HG03039 (cell line): ENCODE data around the gene NOL3.
A peak's percentile ranks its signal among the peaks of the same experiment; 100 is the strongest.
"Not testable (repeated sequence)": the region's sequence is repeated elsewhere in the genome, so short reads cannot be mapped to it uniquely, and the experiment has no call there.

Source experiments
- ATAC-seq: cut with Tn5 transposase; IDR thresholded peaks from one replicate; pipeline ENCODE4 v1.9.1; 2021; ENCODE audit warnings: mild to moderate bottlenecking, moderate library complexity; ENCODE audit not compliant: unreplicated experiment

NOL3 gene

GRCh38 chr16:67170168-67170948, at the start of gene NOL3:
NOL3 (plus strand) TSS chr16:67170538.
- peak; percentile 33 for ATAC-seq

- not testable (repeated sequence) for ATAC-seq
Observed at GRCh38 chr16:67122799-67123198, 47.5 kb upstream of the NOL3 start.

DNA sequence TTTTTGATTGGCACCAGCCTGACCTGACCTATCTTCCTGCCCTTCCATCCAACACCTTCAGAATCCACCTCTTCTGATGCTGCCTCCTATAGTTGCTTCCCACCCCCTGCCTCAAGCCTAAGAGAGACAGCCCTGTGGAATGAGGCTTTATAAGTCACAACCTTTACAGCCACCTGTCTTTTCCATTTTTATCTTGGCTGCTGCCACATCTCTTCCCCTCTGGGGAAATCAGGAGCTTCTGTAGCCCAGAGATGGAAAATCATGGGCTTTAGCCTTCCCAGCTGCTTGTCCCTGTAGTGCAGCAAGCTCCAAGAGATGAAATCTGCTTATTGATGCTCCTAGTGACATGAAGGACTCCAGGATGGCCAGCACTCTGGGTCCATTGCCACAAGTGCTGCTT, 41.9 kb upstream of the NOL3 start:
- ATAC-seq: no peak

DNA sequence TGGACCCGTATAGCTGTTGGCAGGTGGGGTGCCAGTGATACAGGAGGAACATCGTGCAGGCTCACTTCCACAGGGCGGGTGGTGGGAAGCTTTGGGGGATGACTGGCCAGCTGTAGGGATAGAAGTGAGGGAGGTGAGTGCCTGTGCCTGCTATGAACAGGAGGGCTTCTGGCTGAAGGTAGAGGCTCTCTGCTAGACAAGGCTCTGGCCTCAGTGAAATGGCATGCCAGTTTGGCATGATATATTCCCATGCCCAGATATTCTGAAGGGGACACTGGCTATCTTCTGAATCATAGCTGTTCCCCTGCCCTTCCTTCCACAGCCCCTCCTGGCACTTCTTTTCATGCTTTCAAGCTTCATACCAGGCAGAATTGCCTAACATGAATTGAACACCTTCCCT, 41.5 kb upstream of the NOL3 start:
- no peak for ATAC-seq

DNA sequence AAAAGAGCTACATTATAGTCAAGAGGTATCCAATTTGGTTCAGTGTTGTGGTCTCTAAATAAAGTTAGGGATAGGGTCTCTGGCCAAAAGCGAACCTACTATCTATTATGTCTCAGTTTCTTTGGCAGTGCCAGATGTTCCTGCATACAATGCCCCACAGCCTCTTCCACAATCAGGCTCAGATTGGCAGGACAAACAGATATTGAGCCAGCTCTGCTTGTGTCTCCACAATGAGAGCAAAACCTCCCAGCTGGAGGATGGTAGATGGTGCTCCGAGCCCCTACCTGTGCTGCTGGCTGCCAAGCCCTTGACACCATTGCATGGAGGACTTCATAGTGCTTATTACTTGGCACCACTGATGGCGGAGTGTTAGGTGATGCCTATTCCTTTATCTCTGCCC, 40.9 kb upstream of the NOL3 start:
- ATAC-seq: no peak

GRCh38 chr16:67137605-67138004, 32.7 kb upstream of the NOL3 start:
- no peak for ATAC-seq

DNA sequence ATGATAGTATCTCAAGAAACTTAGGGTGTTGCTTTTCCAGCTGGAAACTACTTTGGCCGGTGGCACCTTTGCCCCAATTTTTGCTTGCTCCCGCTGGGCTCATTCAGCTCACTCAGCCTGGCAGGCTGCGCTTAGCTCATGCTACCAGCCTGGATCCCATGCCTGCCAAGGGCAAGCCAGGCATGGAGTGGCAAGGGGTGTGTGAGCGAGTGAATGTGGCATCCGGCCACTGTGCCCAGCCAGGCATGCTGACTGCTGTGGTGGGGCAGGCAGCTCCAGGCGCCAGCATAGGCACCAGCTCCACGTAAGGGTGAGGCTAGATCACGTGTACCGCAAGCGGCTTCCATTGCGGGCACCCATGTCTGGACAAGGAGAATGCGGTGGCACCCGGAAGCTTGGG, 28.9 kb upstream of the NOL3 start:
- ATAC-seq: no peak

GRCh38 chr16:67142342-67142741, 28.0 kb upstream of the NOL3 start:
- no peak for ATAC-seq

DNA sequence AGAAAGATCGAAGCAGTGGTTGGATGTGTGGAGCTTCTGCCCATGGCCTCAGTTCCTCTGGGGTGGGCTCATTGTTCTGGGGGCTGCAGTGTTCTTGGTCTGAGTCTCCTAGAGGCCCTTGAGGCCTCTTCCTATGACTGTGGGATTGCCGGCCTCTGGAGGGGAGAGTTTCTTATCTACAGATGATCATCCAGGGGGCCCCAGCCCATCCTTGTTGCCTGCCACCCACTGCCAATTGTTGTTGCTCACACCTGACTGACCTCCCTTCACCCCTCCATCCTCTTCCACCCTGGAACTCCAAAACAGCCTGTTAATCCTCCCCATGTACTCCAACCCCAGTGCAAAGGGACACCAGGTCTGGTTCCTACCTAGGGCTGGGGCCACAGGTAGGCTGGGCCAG, 25.4 kb upstream of the NOL3 start:
- ATAC-seq: no peak

DNA sequence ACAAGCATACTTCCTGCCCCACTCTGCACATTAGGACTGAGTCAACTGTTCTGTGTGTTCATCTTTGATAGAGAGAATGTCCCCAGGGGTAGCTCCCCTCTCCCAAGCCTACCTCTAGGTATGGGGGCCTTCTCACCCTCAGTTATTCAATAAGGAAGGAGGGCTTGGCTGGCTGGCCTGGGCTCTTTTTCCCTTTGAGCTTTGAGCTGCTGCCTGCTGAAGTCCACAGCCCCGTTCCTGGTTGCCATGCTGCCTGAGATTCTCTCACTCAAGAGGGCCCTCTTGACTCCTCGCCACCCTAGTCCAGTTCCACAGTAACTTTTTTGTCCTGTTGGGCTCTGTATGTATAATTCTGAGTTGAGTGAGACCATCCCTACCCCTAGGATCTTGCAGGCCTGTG, 24.6 kb upstream of the NOL3 start:
- no peak for ATAC-seq

DNA sequence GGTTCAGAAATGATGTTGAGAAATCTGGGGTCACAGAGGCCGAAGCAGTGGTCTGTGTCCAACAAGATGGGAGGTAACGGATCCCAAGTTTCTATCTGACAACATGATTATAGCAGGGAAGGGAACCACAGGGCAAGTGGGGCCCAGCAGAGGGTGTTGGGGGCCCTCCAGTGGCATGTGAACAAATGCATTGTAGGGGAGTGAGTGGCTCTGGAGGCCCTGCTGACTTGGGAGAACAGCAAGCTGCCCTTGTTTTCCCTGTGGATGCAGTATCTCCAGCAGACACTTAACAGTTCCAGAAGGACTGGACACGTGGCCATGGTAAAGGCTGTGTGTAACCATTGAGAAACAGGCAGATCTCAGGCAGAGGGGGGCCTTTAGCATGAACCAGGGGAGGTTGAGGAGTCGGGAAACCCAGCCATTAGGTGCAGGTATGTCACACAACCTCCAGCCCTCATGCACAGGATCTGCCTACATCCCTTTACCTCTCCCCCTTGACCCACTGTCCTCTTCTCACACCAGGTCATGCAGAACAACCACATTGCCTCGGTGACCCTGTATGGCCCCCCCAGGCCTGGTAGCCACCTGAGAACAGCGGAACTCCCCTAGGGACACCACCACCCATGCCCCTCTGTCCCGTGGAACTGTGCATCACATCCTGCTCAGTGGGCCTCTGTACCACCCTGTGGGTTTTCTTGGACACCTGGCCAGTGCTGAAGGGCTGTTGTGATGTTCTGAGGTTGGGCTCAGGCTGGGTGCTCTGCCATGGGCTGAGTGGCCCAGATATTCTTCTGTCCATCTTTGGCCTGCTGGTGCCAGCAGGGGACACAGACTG, 23.6 kb upstream of the NOL3 start:
- no peak for ATAC-seq

DNA sequence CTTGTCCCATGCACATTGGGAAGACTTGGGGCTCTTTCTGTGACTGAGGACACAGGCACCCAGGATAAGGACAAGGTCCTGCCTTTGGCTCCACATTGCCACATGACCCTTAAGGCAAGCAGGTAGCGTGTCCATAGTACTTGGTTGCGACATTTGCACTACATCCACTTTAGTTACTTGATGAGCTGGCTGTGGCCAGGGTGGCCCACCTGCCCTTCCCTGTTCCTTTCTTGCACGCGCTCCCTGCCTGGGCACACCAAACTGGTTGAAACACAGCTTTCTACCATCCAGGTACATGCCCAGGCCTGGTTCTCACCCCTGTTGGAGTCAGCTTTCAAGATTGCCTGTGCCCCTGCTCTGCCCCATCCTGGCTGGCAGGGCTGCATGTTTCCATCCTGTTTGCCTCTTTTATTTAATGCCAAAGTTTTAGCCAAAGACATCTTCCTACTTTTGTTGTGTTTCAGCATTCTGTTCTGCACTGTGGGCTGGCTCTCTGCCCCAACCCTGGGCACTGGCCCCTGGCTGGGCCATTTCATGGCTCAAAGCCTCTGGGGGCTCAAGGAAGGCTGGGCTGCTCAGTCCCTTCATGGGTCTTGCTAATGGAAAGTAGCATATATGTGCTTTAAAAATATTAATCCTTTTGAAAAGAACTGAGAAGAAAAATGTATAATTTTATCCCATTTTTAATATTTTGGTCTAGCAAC, 22.7 kb upstream of the NOL3 start:
- ATAC-seq: no peak

DNA sequence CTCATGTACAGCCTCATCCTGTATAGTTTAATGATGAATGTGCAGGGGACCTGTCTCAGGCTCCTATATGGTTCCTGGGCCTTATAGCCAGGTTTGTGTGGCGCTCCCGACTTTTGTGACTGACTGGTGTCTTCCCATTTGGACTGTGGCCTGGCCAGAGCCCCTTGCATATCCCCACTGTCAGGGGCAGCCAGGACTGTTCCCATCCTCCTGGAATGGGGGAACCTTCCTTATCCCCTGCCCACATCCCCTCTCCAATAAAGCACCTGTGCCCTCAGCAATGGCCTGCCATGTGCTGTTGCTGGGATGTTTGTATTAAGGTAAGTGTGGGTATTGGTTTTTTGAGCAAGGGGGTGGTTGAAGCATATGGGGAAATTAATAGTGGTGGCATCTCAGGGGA, 22.1 kb upstream of the NOL3 start:
- no peak for ATAC-seq

DNA sequence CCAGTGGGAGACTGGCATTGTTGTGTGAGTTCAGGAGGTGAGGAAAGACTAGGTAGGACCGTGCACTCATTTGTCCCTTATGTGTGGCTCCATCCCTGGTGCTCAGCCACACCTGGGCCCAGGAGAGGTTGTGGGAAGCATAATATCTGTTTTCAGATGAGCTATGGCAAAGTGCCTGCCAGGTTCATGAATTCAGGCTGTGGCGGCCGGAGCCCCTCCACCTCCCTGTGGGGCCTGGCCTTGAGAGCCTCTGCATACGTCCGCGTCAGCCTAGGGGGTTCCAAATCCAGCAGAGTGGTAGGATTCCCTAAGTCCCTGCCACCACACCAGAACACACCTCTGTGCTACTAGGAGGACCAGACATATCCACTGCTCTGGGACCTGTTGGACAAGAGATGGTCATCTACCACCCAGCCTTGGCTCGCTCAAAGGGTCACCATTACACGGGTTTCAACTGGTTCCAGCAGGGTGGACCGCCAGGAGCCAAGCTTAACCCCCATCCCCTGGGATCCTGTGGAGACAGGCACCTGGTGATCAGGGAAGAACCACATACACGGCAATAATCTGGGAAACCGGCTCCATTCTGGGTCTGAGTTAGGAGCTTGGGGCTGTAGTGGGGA, 21.6 kb upstream of the NOL3 start:
- no peak for ATAC-seq

GRCh38 chr16:67149276-67150046, 20.9 kb upstream of the NOL3 start:
- ATAC-seq: no peak

- ATAC-seq: peak; percentile 23
Observed at GRCh38 chr16:67150047-67150832, 20.1 kb upstream of the NOL3 start.

- ATAC-seq: peak; percentile 48
Observed at GRCh38 chr16:67150833-67151396, 19.4 kb upstream of the NOL3 start, which contains the start of gene B3GNT9. B3GNT9 (minus strand) TSS chr16:67150998; CDS start chr16:67150485, 513 bp downstream.

- no peak for ATAC-seq
Observed at GRCh38 chr16:67151431-67152097, 18.8 kb upstream of the NOL3 start.
